Raji (cell line): ENCODE results near the gene IL27RA.

Experiments
- POLR2A ChIP-seq: IDR thresholded peaks from 2 replicates; pipeline ENCODE4 v1.6.1; 2011; ENCODE audit warnings: low read depth, low read length, control low read depth; ENCODE audit not compliant: insufficient read depth

The IL27RA gene

DNA sequence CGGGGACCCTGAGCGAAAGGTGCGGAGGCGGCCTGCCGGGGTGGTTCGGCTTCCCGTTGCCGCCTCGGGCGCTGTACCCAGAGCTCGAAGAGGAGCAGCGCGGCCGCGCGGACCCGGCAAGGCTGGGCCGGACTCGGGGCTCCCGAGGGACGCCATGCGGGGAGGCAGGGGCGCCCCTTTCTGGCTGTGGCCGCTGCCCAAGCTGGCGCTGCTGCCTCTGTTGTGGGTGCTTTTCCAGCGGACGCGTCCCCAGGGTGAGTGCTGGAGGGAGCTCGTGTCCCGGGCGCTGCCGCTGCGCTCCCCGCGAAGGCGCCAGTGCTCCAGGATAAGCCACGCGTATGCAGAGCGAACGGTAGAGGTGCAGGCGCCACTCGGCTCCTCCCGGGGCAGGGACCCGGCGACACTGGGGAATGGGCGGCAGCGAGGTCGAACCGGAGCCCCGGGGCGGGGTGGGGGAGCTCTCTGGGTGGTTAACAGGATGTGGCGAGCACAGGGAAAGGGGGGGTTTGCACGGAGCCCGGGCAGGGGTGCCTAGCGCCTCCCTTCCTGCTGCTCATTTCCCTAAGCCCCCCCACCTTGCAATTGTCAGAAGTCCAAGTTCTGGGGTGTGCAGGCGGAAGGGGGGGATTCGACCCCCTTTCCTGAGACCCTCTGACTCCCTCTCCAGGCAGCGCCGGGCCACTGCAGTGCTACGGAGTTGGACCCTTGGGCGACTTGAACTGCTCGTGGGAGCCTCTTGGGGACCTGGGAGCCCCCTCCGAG is at the start of gene IL27RA:
TSS of gene IL27RA (plus strand) at position 44 of the 762 bp plus-strand sequence. CDS start at position 155, 111 bp downstream.
- TF ChIP-seq POLR2A: no peak

- TF ChIP-seq POLR2A: no peak
Observed at GRCh38 chr19:13981988-13982501, 49.5 kb upstream of the IL27RA start.

DNA sequence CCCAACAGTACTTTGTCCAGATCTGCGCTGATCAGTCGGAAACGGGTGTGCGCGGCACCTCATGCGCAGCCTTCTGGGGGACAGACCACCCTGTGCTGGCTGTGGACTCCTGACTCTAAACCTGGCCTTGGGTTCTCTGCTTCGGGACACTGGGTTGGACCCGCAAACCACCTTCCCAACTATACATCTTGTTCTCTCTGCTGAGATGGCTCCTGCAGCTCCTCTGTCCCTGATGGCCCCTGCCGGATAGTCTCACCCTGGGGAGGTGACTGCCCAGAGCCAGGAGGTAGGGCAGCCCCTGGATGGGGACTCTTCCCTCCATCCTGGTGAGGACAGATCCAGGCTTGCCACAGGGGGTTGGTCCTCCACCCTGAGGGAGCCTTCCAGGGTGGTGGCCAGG is 48.8 kb upstream of the IL27RA start:
- no peak for TF ChIP-seq POLR2A

- TF ChIP-seq POLR2A: no peak
Observed at GRCh38 chr19:13983213-13983889, 48.2 kb upstream of the IL27RA start.

- TF ChIP-seq POLR2A: no peak
Observed at GRCh38 chr19:13984186-13984585, 47.4 kb upstream of the IL27RA start.

DNA sequence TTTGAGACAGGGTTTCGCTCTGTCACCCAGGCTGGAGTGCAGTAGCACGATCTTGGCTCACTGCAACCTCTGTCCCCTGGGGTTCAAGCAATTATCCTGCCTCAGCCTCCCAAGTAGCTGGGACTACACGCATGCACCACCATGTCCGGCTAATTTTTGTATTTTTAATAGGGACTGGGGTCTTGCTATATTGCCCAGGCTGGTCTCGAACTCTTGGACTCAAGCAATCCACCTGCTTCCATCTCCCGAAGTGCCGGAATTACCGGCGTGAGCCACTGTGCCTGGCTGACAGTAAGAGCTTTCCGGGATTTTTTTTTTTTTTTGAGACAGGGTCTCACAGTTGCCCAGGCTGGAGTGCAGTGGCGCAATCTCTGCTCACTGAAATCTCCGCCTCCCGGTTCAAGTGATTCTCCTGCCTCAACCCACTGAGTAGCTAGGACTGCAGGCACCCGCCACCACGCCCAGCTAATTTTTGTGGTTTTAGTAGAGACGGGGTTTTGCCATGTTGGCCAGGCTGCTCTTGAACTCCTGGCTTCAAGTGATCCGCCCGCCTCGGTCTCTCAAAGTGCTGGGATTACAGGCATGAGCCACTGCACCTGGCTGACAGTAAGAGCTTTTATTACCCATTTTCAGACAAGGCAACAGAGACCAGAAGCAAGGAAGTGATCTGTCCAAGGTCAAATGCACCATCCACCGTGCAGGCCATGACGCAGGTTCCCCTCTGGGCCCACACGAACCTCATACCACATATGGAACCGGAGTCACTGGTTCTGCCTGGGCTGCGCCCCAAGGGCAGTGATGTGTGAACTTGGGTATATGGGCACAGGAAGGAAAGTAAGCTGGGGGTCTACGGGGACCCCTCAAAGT is 46.5 kb upstream of the IL27RA start:
- TF ChIP-seq POLR2A: no peak

- TF ChIP-seq POLR2A: no peak
Observed at GRCh38 chr19:13985771-13986347, 45.7 kb upstream of the IL27RA start.

DNA sequence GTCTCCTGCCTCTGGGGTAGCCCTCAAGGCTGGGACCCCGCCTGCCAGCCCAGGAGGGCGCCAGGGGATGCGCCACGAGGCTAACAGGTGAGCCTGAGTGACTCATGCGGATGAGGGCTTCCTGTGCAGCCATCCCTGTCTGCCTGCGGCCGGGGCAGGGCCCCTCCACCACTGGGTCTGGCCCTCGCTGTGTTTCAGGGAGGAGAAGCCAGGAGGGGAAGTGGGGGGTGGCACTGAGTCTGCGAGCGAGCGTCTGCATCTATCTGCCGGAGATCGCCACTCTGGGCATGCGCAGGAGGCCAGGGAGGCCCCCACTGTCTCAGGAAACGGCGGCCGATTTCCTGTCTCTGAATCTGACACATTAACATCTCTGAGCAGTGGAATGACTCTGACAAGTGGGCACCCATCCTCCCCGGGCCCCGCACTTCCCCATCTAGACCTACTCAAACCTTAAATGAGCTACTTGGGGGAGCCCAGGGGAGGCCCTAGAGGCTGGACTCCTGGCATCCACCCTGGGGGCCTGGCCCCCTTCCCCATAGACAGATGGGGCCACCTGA is 45.1 kb upstream of the IL27RA start:
- TF ChIP-seq POLR2A: peak; percentile 60

DNA sequence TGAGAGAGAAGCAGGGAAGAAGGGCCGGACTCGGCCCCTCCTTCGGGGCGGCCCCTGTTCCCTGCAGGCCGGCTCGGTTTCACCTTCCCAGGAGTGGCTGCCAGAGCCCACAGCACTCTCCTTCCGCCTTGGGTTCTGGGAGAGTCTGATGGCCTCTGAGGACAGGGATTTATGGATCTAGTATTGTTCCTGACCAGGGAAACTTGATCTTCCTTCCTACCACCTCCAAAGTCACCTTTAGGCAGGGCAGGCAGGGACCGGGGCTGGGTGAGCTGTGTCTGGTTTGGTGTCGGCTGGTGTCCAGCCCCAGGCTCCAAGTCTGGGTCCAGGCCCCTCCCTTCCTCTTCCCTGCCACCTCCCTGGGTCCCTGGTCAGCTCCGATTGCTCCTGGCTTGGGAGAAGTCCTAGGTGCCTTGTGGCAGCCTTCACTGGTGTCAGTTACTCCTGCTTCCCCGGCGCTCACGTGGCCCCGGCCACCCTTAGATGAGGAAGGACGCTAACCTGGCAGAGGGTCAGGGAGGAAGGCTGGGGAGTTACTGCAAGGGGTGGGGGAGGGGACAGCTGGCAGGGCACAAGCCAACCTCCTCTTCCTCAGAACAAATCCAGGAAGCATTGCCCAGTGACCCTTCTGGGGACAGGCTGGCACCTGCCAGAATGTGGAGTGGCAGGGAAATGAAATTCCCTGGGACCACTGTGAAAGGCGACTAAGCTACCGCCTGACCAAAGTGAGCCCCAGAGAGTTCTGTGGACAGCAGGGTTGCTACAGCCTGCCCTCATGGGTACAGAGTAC is 44.3 kb upstream of the IL27RA start:
- TF ChIP-seq POLR2A: no peak

GRCh38 chr19:13989487-13989886 is 42.1 kb upstream of the IL27RA start:
- TF ChIP-seq POLR2A: no peak

DNA sequence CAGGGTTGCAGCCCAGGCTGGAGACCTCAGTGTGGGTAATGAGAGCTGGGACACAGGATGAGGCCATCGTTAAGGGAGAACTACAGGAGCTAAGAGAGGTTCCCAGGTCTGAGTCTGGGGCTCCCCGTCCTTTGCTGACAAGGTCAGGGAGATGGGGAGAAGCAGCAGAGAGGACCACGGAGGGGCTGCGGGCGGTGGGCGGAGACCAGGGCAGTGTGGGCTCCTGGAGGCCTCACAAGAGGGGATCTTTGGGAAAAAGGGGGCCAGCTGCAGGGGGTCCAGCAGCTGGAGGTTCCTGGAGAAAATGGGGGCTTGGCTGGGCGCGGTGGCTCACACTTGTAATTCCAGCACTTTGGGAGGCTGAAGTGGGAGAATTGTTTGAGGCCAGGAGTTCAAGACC is 41.5 kb upstream of the IL27RA start:
- no peak for TF ChIP-seq POLR2A

DNA sequence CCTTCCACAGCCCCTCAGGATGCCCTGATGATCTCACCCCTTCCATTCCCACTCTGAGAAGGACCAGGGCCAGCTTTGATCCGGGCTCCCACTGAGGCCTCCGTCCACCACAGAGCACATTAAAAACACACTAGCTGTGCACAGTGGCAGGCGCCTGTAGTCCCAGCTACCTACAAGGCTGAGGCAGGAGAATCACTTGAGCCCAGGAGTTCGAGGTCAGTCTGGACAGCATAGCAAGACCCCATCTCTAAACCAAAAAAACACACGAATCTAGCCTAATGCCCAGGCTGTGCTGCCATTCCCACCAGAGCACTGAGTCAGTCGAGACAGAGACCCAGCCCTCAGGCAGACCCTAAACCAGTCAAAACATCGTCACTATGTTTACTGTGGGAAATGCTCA is 39.5 kb upstream of the IL27RA start:
- TF ChIP-seq POLR2A: no peak

DNA sequence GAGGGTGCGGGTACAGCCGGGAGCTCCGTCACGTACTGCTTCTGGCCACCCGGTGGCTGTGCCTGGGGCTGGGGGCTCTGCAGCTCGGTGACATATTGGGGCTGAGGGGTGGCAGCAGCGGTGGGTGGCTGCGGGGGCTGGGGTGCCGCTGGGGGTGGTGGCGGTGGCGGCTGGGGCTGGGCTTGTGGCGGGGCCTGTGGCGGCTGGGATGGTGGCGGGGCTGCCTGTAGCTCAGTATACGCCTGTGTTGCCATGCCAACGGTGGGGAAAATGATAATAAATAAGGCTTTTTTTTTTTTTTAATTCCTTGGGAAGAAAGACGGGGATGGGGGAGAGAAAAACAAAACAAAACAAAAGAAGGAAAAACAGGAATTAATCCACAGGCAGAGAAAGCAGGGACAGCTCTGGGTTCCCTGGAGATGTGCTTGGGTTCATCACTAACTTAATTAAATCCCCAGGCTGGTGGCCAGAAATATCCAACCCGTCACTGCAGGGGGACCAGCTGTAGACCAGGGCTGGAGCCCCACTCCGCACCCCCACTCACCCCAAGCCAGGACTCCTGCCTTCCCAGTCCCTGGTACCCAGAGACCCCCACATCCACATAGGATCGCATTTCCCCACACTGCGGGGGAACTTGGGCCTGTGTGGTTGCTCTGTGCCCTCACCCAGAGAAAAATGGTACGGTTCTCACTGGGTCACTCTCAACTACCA is 37.8 kb upstream of the IL27RA start:
- no peak for TF ChIP-seq POLR2A
